ENCODE results near the gene DOCK4.

DNA sequence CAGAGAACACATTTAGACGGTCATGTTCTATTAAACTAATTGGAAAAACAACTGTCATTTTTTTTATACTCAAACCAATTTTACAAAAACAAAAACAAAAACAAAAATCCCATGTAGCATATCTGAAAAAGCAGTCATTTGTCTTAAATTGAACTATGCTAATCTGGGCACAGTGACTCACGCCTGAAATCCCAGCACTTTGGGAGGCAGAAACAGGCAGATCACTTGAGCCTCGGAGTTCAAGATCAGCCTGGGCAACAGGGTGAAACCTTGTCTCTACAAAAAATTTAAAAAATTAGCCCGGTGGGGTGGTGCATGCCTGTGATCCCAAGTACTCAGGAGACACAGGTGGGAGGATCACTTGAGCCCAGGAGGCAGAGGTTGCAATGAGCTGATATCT, 253.4 kb downstream of the DOCK4 start:
- TF ChIP-seq, protein P1, sequence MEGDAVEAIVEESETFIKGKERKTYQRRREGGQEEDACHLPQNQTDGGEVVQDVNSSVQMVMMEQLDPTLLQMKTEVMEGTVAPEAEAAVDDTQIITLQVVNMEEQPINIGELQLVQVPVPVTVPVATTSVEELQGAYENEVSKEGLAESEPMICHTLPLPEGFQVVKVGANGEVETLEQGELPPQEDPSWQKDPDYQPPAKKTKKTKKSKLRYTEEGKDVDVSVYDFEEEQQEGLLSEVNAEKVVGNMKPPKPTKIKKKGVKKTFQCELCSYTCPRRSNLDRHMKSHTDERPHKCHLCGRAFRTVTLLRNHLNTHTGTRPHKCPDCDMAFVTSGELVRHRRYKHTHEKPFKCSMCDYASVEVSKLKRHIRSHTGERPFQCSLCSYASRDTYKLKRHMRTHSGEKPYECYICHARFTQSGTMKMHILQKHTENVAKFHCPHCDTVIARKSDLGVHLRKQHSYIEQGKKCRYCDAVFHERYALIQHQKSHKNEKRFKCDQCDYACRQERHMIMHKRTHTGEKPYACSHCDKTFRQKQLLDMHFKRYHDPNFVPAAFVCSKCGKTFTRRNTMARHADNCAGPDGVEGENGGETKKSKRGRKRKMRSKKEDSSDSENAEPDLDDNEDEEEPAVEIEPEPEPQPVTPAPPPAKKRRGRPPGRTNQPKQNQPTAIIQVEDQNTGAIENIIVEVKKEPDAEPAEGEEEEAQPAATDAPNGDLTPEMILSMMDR (IDR thresholded peaks at IDR 0.05) = no peak
- TF ChIP-seq POLR2A (IDR thresholded peaks at IDR 0.05) = no peak

Measured in esophagus squamous epithelium (tissue), 4 donors.